Ovary (tissue), 9 donors: ENCODE results near the gene TRIP4. TPM values are rescaled to one million over a fixed set of nuclear protein-coding genes. Genes with fewer than 3 reads are reported as not detected.

Source experiments
- DNase-seq, 5 donors: peaks; one replicate each; pipeline ENCODE4 v3.0.0-alpha.2; 2019 to 2020
- H3K27ac ChIP-seq, 2 donors: fragments of 200-600 bp; one replicate each; pipeline versions ENCODE4 v1.5.1 to v1.8.0; 2019 to 2022
- H3K27me3 ChIP-seq: fragments of 200-600 bp; one replicate; pipeline ENCODE4 v1.8.0; 2022
- H3K36me3 ChIP-seq: fragments of 200-600 bp; sonication (generic); one replicate; pipeline ENCODE4 v1.5.1; 2019
- H3K4me1 ChIP-seq: one replicate; pipeline ENCODE4 v1.8.1; 2013; ENCODE audit warnings: mild to moderate bottlenecking, moderate library complexity; ENCODE audit not compliant: insufficient read depth
- H3K4me3 ChIP-seq: fragments of 200-600 bp; sonication (generic); one replicate; pipeline ENCODE4 v1.5.1; 2017
- H3K9me3 ChIP-seq, 2 donors: fragments of 200-600 bp in 1 of 2; sonication (generic) in 1 of 2; one replicate each; pipeline versions ENCODE4 v1.5.1 to v1.8.1; 2013 to 2019; ENCODE audit warnings: mild to moderate bottlenecking in 1 of 2, moderate library complexity in 1 of 2
- CTCF ChIP-seq, 3 donors: fragments of 450-650 bp in 2 of 3; fragments of 200-600 bp in 1 of 3; IDR thresholded peaks; one replicate each; pipeline versions ENCODE4 v1.5.1 to v1.8.0; 2016 to 2022; ENCODE audit warnings: antibody characterized with exemption in 3 of 3, mild to moderate bottlenecking in 1 of 3
- EP300 ChIP-seq: sonication (generic); formaldehyde crosslinking; IDR thresholded peaks from one replicate; pipeline ENCODE4 v1.6.1; 2017; ENCODE audit warnings: antibody characterized with exemption
- POLR2A ChIP-seq: fragments of 450-650 bp; IDR thresholded peaks from one replicate; pipeline ENCODE4 v1.6.1; 2017; ENCODE audit warnings: antibody characterized with exemption, mild to moderate bottlenecking, moderate library complexity
- WGBS, 3 donors: extraction: QIAGEN DNeasy Blood & Tissue Kit in 1 of 3; methylation state at CpG; one replicate each; pipeline versions ENCODE4 v1.1.5 to v1.1.7; 2013 to 2017; 5-methylcytosine and 5-hydroxymethylcytosine counted together
- intact Hi-C, 4 donors: fragments of 100-400 bp; cut with DNase I; formaldehyde crosslinking; loops; one replicate each; pipeline versions ENCODE4 v1.11.0 to v1.15.1; 2022 to 2023
- polyA plus RNA-seq, 2 donors: library from polyadenylated mRNA; stranded (reverse); fragments of 200-250 nt in 1 of 2; fragments of 350-450 nt in 1 of 2; fragmentation: Illumina TruSeq in 1 of 2; extraction: RNeasy Lipid Tissue Mini Kit (QIAGEN cat#74804) in 1 of 2; gene quantifications; one replicate each; pipeline ENCODE4 v1.2.3, GENCODE V29; 2013 to 2014
- total RNA-seq, 7 donors: library from RNA; depleted of rRNA in 2 of 7; stranded (reverse); fragments of >200 nt in 2 of 7; fragmentation: NEBNext Ultra II Directional in 3 of 7; extraction: Animal tissue kit (Norgen Biotek cat#: 25700) in 3 of 7; gene quantifications; one replicate each; pipeline versions ENCODE4 v1.1.0 to v1.2.4, GENCODE V29; 2016 to 2023
- donor health status: DM: no; HTN: no; CAD: no; lungs with moderate emphysema.
- donor health status: DM: no; HTN: no; CAD: no.
- donor health status: Bipolar disorder and iron deficiency.
- donor health status: DM: yes; HTN: yes; CAD: no.
- donor health status: DM: no; HTN: no; CAD: no.
- donor health status: DM: yes; HTN: yes; CAD: no.

The TRIP4 gene
- total and polyA plus RNA-seq, 9 donors = 7.4 to 24.0 (median 18.6) TPM

- Histone ChIP-seq H3K27ac (no peak overlapping the region), H3K27me3 (no peaks in the 10 kb centered on the region), H3K36me3 (no peaks in the 10 kb centered on the region), H3K9me3 (no peaks in the 10 kb centered on the region), H3K4me1 (peaks cover 7% of the 10 kb centered on the region), H3K4me3 (no peak overlapping the region)
- no peak for DNase-seq
- TF ChIP-seq CTCF (IDR thresholded peaks at IDR 0.05) (no peak), POLR2A (no peak), EP300 (no peak)
- 58 to 74% (median 62%) methylated on average over 2 of the region's 2 CpGs for WGBS, 3 donors
- intact Hi-C loops = no loop called here
Observed at GRCh38 chr15:64474846-64475245, 87.2 kb downstream of the TRIP4 start.

GRCh38 chr15:64476550-64476949, 88.9 kb downstream of the TRIP4 start:
- no peak overlapping the region for H3K27ac ChIP-seq
- intact Hi-C loops = no loop called here
- TF ChIP-seq CTCF (IDR thresholded peaks at IDR 0.05) (no peak), POLR2A (no peak), EP300 (no peak)
- WGBS, 3 donors = 94 to 96% (median 95%) methylated on average over 1 of the region's 1 CpG
- H3K36me3 ChIP-seq = no peaks in the 10 kb centered on the region
- H3K9me3 ChIP-seq = no peaks in the 10 kb centered on the region
- H3K4me1 ChIP-seq = peaks cover 9% of the 10 kb centered on the region
- no peak overlapping the region for H3K4me3 ChIP-seq
- no peaks in the 10 kb centered on the region for H3K27me3 ChIP-seq
- no peak for DNase-seq

- no peaks in the 10 kb centered on the region for H3K36me3 ChIP-seq
- H3K9me3 ChIP-seq = no peaks in the 10 kb centered on the region
- H3K4me3 ChIP-seq = no peak overlapping the region
- peaks cover 7% of the 10 kb centered on the region for H3K4me1 ChIP-seq
- intact Hi-C loops = no loop called here
- no peak overlapping the region for H3K27ac ChIP-seq
- TF ChIP-seq CTCF (IDR thresholded peaks at IDR 0.05) (no peak), EP300 (no peak), POLR2A (no peak)
- no peaks in the 10 kb centered on the region for H3K27me3 ChIP-seq
- WGBS, 3 donors = 0 to 16% (median 3%) methylated on average over 1 of the region's 1 CpG
- DNase-seq = no peak
Observed at GRCh38 chr15:64478863-64479262, 91.2 kb downstream of the TRIP4 start.

- Histone ChIP-seq H3K9me3 (no peaks in the 10 kb centered on the region), H3K27me3 (no peaks in the 10 kb centered on the region), H3K36me3 (no peaks in the 10 kb centered on the region), H3K27ac (no peak overlapping the region), H3K4me3 (no peak overlapping the region), H3K4me1 (peaks cover 5% of the 10 kb centered on the region)
- WGBS, 3 donors = 27 to 36% (median 33%) methylated on average over 4 of the region's 4 CpGs
- DNase-seq = no peak
- intact Hi-C loops = no loop called here
- no peak for TF ChIP-seq POLR2A
- TF ChIP-seq CTCF (IDR thresholded peaks at IDR 0.05) = no peak
- TF ChIP-seq EP300 = no peak
Observed at GRCh38 chr15:64480891-64481290, 93.3 kb downstream of the TRIP4 start.

GRCh38 chr15:64483749-64484148, 96.1 kb downstream of the TRIP4 start:
- TF ChIP-seq POLR2A = no peak
- TF ChIP-seq EP300 = no peak
- TF ChIP-seq CTCF (IDR thresholded peaks at IDR 0.05) = no peak
- H3K4me1 ChIP-seq = peaks cover 2% of the 10 kb centered on the region
- no peak overlapping the region for H3K4me3 ChIP-seq
- intact Hi-C loops = no loop called here
- no peaks in the 10 kb centered on the region for H3K9me3 ChIP-seq
- H3K36me3 ChIP-seq = no peaks in the 10 kb centered on the region
- DNase-seq = no peak
- H3K27me3 ChIP-seq = no peaks in the 10 kb centered on the region
- no peak overlapping the region for H3K27ac ChIP-seq
